Activated B cell treated with CpG ODN at 0.5 μM for 24 hours (primary cell): ENCODE measurements around the gene MX2. TPM values are rescaled to one million over a fixed set of nuclear protein-coding genes. Genes with fewer than 3 reads are reported as not detected.
A peak's percentile ranks its signal among the peaks of the same experiment; 100 is the strongest.
"Not testable (repeated sequence)": the region's sequence is repeated elsewhere in the genome, so short reads cannot be mapped to it uniquely, and the experiment has no call there.

ENCODE experiments used
- ATAC-seq: fragments of 200-7000 bp; cut with Tn5 transposase; one replicate; pipeline ENCODE4 v1.10.0; 2021; ENCODE audit warnings: low read depth, mild to moderate bottlenecking, moderate library complexity
- CTCF ChIA-PET: fragments of 350-600 bp; sonication (Branson Sonifier 250); formaldehyde crosslinking; loops from one replicate; lab custom pipeline; 2021; ENCODE audit warnings: antibody characterized with exemption; lab: Charles Lee
- POLR2A ChIA-PET: fragments of 350-600 bp; sonication (Branson Sonifier 250); formaldehyde crosslinking; loops from one replicate; lab custom pipeline; 2021; ENCODE audit warnings: antibody characterized with exemption; lab: Charles Lee
- DNase-seq: peaks from one replicate; pipeline ENCODE4 v3.0.0; 2022
- H3K27ac Mint-ChIP-seq: one replicate; pipeline ENCODE4 v1.8.0; 2020; ENCODE audit warnings: mixed read lengths
- H3K27me3 Mint-ChIP-seq: one replicate; pipeline ENCODE4 v1.8.0; 2021; ENCODE audit warnings: mixed read lengths
- H3K36me3 Mint-ChIP-seq: one replicate; pipeline ENCODE4 v1.8.0; 2021; ENCODE audit warnings: low read depth, mixed read lengths
- H3K4me1 Mint-ChIP-seq: one replicate; pipeline ENCODE4 v1.8.0; 2021; ENCODE audit warnings: mixed read lengths
- H3K4me3 Mint-ChIP-seq: one replicate; pipeline ENCODE4 v1.8.0; 2020; ENCODE audit warnings: mild to moderate bottlenecking, mixed read lengths
- H3K9me3 Mint-ChIP-seq: one replicate; pipeline ENCODE4 v1.8.0; 2020; ENCODE audit warnings: mixed read lengths
- intact Hi-C: fragments of 100-400 bp; cut with micrococcal nuclease; formaldehyde crosslinking; loops from one replicate; pipeline ENCODE4 v1.15.1; 2024
- total RNA-seq: library from RNA; stranded (reverse); gene quantifications from 2 replicates; pipeline ENCODE4 v1.2.3, GENCODE V29; 2022
- TF ChIP-seq, protein P1 (sequence below): fragments of 200-600 bp; IDR thresholded peaks from one replicate; pipeline ENCODE4 v1.8.0; 2022; ENCODE audit warnings: antibody characterized with exemption, mild to moderate bottlenecking

The MX2 gene
- total RNA-seq, 1 donor from 2014 or later = 34.4 TPM

DNA sequence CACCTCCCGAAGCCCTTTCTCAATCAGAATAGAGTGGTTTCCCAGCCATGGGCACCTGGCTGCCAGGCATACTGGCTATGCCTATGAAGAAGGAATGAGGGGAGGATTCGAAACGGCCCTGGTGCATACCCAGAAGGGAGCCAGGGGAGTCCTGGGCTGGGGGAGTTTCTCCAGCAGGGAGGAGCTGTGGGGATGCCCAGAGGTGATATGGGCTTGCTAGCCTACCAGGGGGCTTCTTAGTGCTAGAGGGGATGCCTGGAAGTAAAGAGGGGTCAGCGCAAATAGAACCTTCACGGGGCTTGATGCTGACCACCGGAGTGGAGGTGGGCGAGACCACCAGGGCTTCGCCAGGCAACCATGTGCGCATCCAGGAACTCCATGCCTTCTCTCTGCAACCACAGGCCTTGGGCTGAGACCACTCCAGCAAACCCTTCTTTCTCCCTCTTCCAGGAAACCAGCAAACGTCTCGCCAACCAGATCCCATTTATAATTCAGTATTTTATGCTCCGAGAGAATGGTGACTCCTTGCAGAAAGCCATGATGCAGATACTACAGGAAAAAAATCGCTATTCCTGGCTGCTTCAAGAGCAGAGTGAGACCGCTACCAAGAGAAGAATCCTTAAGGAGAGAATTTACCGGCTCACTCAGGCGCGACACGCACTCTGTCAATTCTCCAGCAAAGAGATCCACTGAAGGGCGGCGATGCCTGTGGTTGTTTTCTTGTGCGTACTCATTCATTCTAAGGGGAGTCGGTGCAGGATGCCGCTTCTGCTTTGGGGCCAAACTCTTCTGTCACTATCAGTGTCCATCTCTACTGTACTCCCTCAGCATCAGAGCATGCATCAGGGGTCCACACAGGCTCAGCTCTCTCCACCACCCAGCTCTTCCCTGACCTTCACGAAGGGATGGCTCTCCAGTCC is 46.0 kb downstream of the MX2 start:
- CTCF ChIA-PET = no interaction called here
- ATAC-seq = no peak

DNA sequence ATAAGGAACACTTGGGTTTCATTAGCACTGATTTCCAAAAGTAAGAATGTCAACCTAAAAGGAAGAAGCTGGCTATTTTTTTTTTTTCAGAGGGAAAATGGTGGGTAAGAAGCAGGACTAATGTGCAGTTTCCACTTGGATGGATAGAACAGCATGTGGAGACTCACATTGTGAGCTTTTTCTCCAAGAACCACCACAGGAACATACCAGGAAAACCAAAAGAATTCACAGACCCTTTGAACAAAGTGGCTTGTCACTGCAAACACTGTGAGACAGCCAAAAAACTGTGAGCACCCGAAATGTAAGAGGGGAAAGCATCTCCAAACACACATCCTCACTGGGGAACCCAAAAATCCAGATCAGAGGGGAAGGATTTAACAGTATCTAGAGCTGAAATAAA is 48.5 kb downstream of the MX2 start:
- peaks cover 43% of the 10 kb centered on the region for H3K36me3 Mint-ChIP-seq
- H3K27me3 Mint-ChIP-seq = no peaks in the 10 kb centered on the region
- H3K9me3 Mint-ChIP-seq = peaks cover 13% of the 10 kb centered on the region
- no peak for ATAC-seq
- ChIA-PET CTCF (interaction anchor here (3.0 kb wide), 1 partner anchor 127 kb away, joined by 10 read pairs; no protein-coding TSS in a partner anchor), POLR2A (interaction anchor here (0.6 to 0.7 kb wide), 2 partner anchors 48 to 1969 kb away, joined by 3 to 7 read pairs; no protein-coding TSS in a partner anchor)
- H3K27ac Mint-ChIP-seq = no peak overlapping the region
- TF ChIP-seq, protein P1, sequence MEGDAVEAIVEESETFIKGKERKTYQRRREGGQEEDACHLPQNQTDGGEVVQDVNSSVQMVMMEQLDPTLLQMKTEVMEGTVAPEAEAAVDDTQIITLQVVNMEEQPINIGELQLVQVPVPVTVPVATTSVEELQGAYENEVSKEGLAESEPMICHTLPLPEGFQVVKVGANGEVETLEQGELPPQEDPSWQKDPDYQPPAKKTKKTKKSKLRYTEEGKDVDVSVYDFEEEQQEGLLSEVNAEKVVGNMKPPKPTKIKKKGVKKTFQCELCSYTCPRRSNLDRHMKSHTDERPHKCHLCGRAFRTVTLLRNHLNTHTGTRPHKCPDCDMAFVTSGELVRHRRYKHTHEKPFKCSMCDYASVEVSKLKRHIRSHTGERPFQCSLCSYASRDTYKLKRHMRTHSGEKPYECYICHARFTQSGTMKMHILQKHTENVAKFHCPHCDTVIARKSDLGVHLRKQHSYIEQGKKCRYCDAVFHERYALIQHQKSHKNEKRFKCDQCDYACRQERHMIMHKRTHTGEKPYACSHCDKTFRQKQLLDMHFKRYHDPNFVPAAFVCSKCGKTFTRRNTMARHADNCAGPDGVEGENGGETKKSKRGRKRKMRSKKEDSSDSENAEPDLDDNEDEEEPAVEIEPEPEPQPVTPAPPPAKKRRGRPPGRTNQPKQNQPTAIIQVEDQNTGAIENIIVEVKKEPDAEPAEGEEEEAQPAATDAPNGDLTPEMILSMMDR = no peak
- H3K4me1 Mint-ChIP-seq = peaks cover 5% of the 10 kb centered on the region
- no peak for DNase-seq
- no peak overlapping the region for H3K4me3 Mint-ChIP-seq
- intact Hi-C loops = no loop called here

More for the DNA sequence above, 46.0 kb downstream of the MX2 start:
- intact Hi-C loops = no loop called here
- POLR2A ChIA-PET = no interaction called here
- TF ChIP-seq, protein P1 = no peak
- DNase-seq = no peak
- Mint-ChIP-seq H3K4me3 (no peak overlapping the region), H3K4me1 (peaks cover 5% of the 10 kb centered on the region), H3K36me3 (peaks cover 65% of the 10 kb centered on the region), H3K27ac (no peak overlapping the region), H3K27me3 (no peaks in the 10 kb centered on the region), H3K9me3 (peaks cover 6% of the 10 kb centered on the region)

DNA sequence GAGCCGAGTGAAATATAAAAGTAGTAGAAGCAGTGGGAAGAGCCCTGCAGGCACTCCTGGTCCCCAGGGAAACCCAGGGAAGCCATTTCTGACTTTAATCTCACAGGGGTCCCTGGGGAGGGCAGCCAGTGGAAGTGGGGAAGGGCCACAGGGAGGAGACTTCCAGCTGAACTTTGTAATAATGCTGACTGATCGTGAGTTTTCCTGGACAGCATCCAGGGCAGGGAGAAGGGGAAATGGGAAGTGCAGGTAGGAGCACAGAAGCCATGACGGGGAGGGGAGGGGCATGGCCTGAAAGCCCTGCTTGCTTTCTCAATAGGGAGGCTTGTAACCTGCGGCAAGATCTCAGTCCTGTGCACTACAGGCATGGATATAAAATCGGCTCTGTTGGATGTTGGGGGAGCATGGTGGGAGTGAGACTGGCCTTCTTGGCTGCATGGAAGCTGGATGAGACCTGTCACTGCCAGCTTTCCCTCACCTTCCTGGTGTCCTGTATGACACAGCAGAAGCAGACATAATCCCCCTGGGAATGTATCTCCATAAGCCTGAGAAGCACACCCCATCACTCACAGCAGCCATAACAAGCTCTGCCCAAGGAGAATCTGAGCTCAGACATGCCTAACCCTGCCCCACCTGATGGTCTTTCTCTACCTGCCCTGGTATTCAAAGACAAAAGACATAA is 49.1 kb downstream of the MX2 start:
- H3K27me3 Mint-ChIP-seq = no peaks in the 10 kb centered on the region
- H3K4me3 Mint-ChIP-seq = no peak overlapping the region
- intact Hi-C loops = no loop called here
- TF ChIP-seq, protein P1 = no peak
- peaks cover 13% of the 10 kb centered on the region for H3K9me3 Mint-ChIP-seq
- DNase-seq (no peak), ATAC-seq (no peak)
- H3K4me1 Mint-ChIP-seq = peaks cover 5% of the 10 kb centered on the region
- H3K36me3 Mint-ChIP-seq = peaks cover 43% of the 10 kb centered on the region
- H3K27ac Mint-ChIP-seq = no peak overlapping the region
- ChIA-PET POLR2A (no interaction called here), CTCF (interaction anchor here (0.6 to 3.0 kb wide), 2 partner anchors 50 to 128 kb away, joined by 3 to 10 read pairs; no protein-coding TSS in a partner anchor)

DNA sequence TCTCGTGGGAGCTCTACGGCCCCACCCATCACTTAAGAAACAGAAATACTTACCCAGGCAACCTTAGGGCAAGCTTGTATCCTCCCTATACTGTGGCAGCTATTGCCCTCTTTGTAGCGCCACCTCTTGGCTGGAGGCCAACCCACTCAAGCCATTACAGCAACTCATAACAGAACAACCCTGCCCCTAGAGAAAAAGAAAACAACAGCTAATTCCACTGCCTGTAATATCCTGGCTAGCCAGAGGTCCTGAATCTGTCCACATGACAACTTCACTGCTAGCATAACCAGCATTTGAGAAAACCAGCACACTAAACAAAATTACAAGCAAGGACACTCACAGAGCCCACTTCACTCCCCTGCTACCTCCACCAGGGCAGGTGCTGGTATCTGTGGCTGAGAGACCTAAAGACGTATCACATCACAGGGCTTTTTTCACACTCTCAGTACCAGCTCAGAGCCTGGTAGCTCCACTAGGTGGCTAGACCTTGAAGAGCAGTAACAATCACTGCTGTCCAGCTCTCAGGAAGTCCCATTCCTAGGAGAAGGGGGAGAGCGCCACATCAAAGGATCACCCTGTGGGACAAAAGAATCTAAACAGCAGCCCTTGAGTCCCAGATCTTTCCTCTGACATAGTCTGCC is 49.7 kb downstream of the MX2 start:
- ChIA-PET POLR2A (interaction anchor here (1.1 kb wide), 1 partner anchor 19 kb away, joined by 3 read pairs; no protein-coding TSS in a partner anchor), CTCF (interaction anchor here (0.6 to 3.0 kb wide), 2 partner anchors 49 to 128 kb away, joined by 3 to 10 read pairs; no protein-coding TSS in a partner anchor)
- TF ChIP-seq, protein P1 = no peak
- no peak overlapping the region for H3K27ac Mint-ChIP-seq
- no peak overlapping the region for H3K4me3 Mint-ChIP-seq
- peaks cover 13% of the 10 kb centered on the region for H3K9me3 Mint-ChIP-seq
- peak; percentile 31 for ATAC-seq
- intact Hi-C loops = no loop called here
- H3K36me3 Mint-ChIP-seq = peaks cover 38% of the 10 kb centered on the region
- no peaks in the 10 kb centered on the region for H3K27me3 Mint-ChIP-seq
- H3K4me1 Mint-ChIP-seq = peaks cover 5% of the 10 kb centered on the region
- DNase-seq = no peak

DNA sequence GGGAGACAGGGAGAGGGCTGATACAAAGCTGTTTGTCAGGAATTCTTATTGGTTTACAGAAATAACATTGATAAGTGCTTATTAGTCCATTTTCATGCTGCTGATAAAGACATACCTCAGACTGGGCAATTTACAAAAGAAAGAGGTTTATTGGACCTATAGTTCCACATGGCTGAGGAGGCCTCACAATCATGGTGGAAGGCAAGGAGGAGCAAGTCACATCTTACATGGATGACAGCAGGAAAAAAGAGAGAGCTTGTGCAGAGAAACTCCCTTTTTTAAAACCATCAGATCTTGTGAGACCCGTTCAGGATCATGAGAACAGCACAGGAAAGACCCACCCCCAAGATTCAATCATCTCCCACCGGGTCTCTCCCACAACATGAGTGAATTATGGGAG is 55.7 kb downstream of the MX2 start:
- H3K27me3 Mint-ChIP-seq, H3K36me3 Mint-ChIP-seq, intact Hi-C loops, H3K9me3 Mint-ChIP-seq, ATAC-seq, H3K4me3 Mint-ChIP-seq, DNase-seq: not testable (repeated sequence)
- POLR2A ChIA-PET = interaction anchor here (1.1 to 1.6 kb wide), 2 partner anchors 8 to 182 kb away, joined by 3 read pairs; no protein-coding TSS in a partner anchor
- peaks cover 36% of the 10 kb centered on the region for H3K4me1 Mint-ChIP-seq
- H3K27ac Mint-ChIP-seq = peak overlapping the region; percentile 30
- CTCF ChIA-PET = interaction anchor here (1.4 kb wide), 1 partner anchor 135 kb away, joined by 3 read pairs; no protein-coding TSS in a partner anchor
